Fibroblast of lung (primary cell): ENCODE data around the gene TMEM63C. TPM values are rescaled to one million over a fixed set of nuclear protein-coding genes. Genes with fewer than 3 reads are reported as not detected.

Experiments used
- DNase-seq, 2 donors: peaks; one replicate each; pipeline versions ENCODE4 v3.0.0 to v3.0.0-alpha.2; 2010; ENCODE audit warnings: low read depth in 2 of 2
- H2AFZ ChIP-seq: 2 replicates; pipeline ENCODE4 v1.5.1; 2012; ENCODE audit warnings: low read length, control low read depth, inconsistent platforms
- H3K27ac ChIP-seq: 2 replicates; pipeline ENCODE4 v1.5.1; 2011; ENCODE audit warnings: low read length, control low read depth; ENCODE audit not compliant: insufficient read depth
- H3K27me3 ChIP-seq: 2 replicates; pipeline ENCODE4 v1.5.1; 2011; ENCODE audit warnings: mild to moderate bottlenecking, low read length; ENCODE audit not compliant: control insufficient read depth, insufficient read depth
- H3K36me3 ChIP-seq: 2 replicates; pipeline ENCODE4 v1.5.1; 2011; ENCODE audit warnings: low read length; ENCODE audit not compliant: control insufficient read depth, insufficient read depth
- H3K4me1 ChIP-seq: 2 replicates; pipeline ENCODE4 v1.5.1; 2011; ENCODE audit warnings: low read length; ENCODE audit not compliant: control insufficient read depth, insufficient read depth; ENCODE audit errors: extremely low read depth
- H3K4me2 ChIP-seq: 2 replicates; pipeline ENCODE4 v1.5.1; 2011; ENCODE audit warnings: low read length, control low read depth; ENCODE audit not compliant: insufficient read depth; ENCODE audit errors: extremely low read depth
- H3K4me3 ChIP-seq, 4 experiments: fragments of 200-600 bp in 1 of 4; sonication (generic) in 1 of 4; replicated peaks in 1 of 4; 2 replicates each; pipeline ENCODE4 v1.5.1; 2011 to 2016; ENCODE audit warnings: low read length in 4 of 4, low read depth in 3 of 4, mild to moderate bottlenecking in 3 of 4, control low read depth in 2 of 4, inconsistent platforms in 1 of 4, mixed read lengths in 1 of 4; ENCODE audit not compliant: insufficient read depth in 1 of 4; ENCODE audit errors: control extremely low read depth in 1 of 4
- H3K79me2 ChIP-seq: 2 replicates; pipeline ENCODE4 v1.5.1; 2012; ENCODE audit warnings: mild to moderate bottlenecking, low read length, inconsistent platforms; ENCODE audit not compliant: control insufficient read depth, insufficient read depth
- H3K9ac ChIP-seq: 2 replicates; pipeline ENCODE4 v1.5.1; 2011; ENCODE audit warnings: mild to moderate bottlenecking, low read length, control low read depth; ENCODE audit not compliant: insufficient read depth
- H3K9me3 ChIP-seq: 2 replicates; pipeline ENCODE4 v1.5.1; 2012; ENCODE audit warnings: low read depth, low read length; ENCODE audit not compliant: control insufficient read depth, insufficient read depth
- H4K20me1 ChIP-seq: 2 replicates; pipeline ENCODE4 v1.5.1; 2011; ENCODE audit warnings: low read length; ENCODE audit not compliant: control insufficient read depth, insufficient read depth; ENCODE audit errors: extremely low read depth
- CTCF ChIP-seq, 2 donors: IDR thresholded peaks in 1 of 2; conservative IDR thresholded peaks in 1 of 2; 1 replicate in 1 of 2; 2 replicates in 1 of 2; pipeline ENCODE4 v1.5.1; 2011 to 2012; ENCODE audit warnings: low read length in 2 of 2, control low read depth in 1 of 2, inconsistent platforms in 1 of 2, low read depth in 1 of 2, mild to moderate bottlenecking in 1 of 2
- EZH2 ChIP-seq: IDR thresholded peaks from 2 replicates; pipeline ENCODE4 v1.5.1; 2012; ENCODE audit warnings: low read length, control low read depth, mild to moderate bottlenecking; ENCODE audit errors: missing control alignments
- polyA plus RNA-seq, 2 donors: library from polyadenylated mRNA; depleted of rRNA in 1 of 2; stranded (reverse) in 1 of 2; unstranded in 1 of 2; fragments of >200 nt; gene quantifications; 2 replicates each; pipeline ENCODE4 v1.2.1, GENCODE V29; 2011 to 2012; ENCODE audit warnings: missing spikeins in 1 of 2
- total RNA-seq: library from RNA; depleted of rRNA; stranded (reverse); fragments of >200 nt; gene quantifications from 2 replicates; pipeline ENCODE4 v1.2.1, GENCODE V29; 2014

TMEM63C gene
- total and polyA plus RNA-seq, 2 donors (not counting 1 experiment from before 2014, with no cell fraction given) = 0.66 TPM; not detected in 1

- Histone ChIP-seq H3K27ac (no peak overlapping the region), H3K9me3 (no peaks in the 10 kb centered on the region), H2AFZ (no peak overlapping the region), H4K20me1 (no peaks in the 10 kb centered on the region), H3K79me2 (no peaks in the 10 kb centered on the region), H3K4me2 (no peak overlapping the region), H3K9ac (no peak overlapping the region), H3K27me3 (no peaks in the 10 kb centered on the region), H3K4me1 (no peaks in the 10 kb centered on the region), H3K36me3 (no peaks in the 10 kb centered on the region), H3K4me3 (no peak overlapping the region)
- no peak for DNase-seq
- no peak for TF ChIP-seq EZH2
- no peak for TF ChIP-seq CTCF (conservative IDR thresholded peaks at IDR 0.05 in 1 of 2, IDR thresholded peaks at IDR 0.05 in 1 of 2; ENCODE audit: low read depth in 1 of 2, low read length in 2 of 2)
Measured at GRCh38 chr14:77225254-77225653, 43.7 kb downstream of the TMEM63C start.

GRCh38 chr14:77225892-77226557 lies 44.4 kb downstream of the TMEM63C start:
- Histone ChIP-seq H3K4me1 (no peaks in the 10 kb centered on the region), H3K27me3 (no peaks in the 10 kb centered on the region), H2AFZ (no peak overlapping the region), H3K9me3 (no peaks in the 10 kb centered on the region), H3K27ac (no peak overlapping the region), H3K4me2 (no peak overlapping the region), H3K9ac (no peak overlapping the region), H3K79me2 (no peaks in the 10 kb centered on the region), H4K20me1 (no peaks in the 10 kb centered on the region), H3K4me3 (no peak overlapping the region), H3K36me3 (no peaks in the 10 kb centered on the region)
- TF ChIP-seq EZH2 = no peak
- no peak for TF ChIP-seq CTCF (conservative IDR thresholded peaks at IDR 0.05 in 1 of 2, IDR thresholded peaks at IDR 0.05 in 1 of 2; ENCODE audit: low read depth in 1 of 2, low read length in 2 of 2)
- no peak for DNase-seq

GRCh38 chr14:77228056-77228455 lies 46.5 kb downstream of the TMEM63C start:
- no peak for DNase-seq

More at GRCh38 chr14:77228056-77228455, 46.5 kb downstream of the TMEM63C start:
- Histone ChIP-seq H3K4me1 (no peaks in the 10 kb centered on the region), H3K36me3 (no peaks in the 10 kb centered on the region), H3K27ac (no peak overlapping the region), H3K9ac (no peak overlapping the region), H2AFZ (no peak overlapping the region), H3K27me3 (no peaks in the 10 kb centered on the region), H3K79me2 (no peaks in the 10 kb centered on the region), H4K20me1 (no peaks in the 10 kb centered on the region), H3K9me3 (no peaks in the 10 kb centered on the region), H3K4me2 (no peak overlapping the region), H3K4me3 (no peak overlapping the region)
- TF ChIP-seq CTCF (conservative IDR thresholded peaks at IDR 0.05 in 1 of 2, IDR thresholded peaks at IDR 0.05 in 1 of 2; ENCODE audit: low read depth in 1 of 2, low read length in 2 of 2) = no peak
- TF ChIP-seq EZH2 = no peak
